GM23338 (cell line): ENCODE measurements around the gene FSTL3. TPM values are rescaled to one million over a fixed set of nuclear protein-coding genes. Genes with fewer than 3 reads are reported as not detected.

Source experiments
- ATAC-seq: fragments of 200-7000 bp; cut with Tn5 transposase; 3 replicates; pipeline ENCODE4 v1.9.1; 2020
- DNase-seq: peaks from one replicate; pipeline ENCODE4 v3.0.0-alpha.2; 2015; ENCODE audit warnings: low spot score
- H2AFZ ChIP-seq: fragments of 200-600 bp; sonication (generic); 2 replicates; pipeline ENCODE4 v1.8.0; 2016; ENCODE audit warnings: antibody characterized with exemption, mild to moderate bottlenecking, moderate library complexity
- H3F3A ChIP-seq: fragments of 200-600 bp; sonication (generic); replicated peaks from 2 replicates; pipeline ENCODE4 v1.8.0; 2017; ENCODE audit warnings: antibody characterized with exemption, mixed run types, low read depth
- H3K27ac ChIP-seq: fragments of 200-600 bp; sonication (generic); 2 replicates; pipeline ENCODE4 v1.6.1; 2016; ENCODE audit warnings: low read depth
- H3K27me3 ChIP-seq: fragments of 200-600 bp; sonication (generic); 2 replicates; pipeline ENCODE4 v1.8.0; 2016; ENCODE audit warnings: mild to moderate bottlenecking, mixed run types, moderate library complexity; ENCODE audit not compliant: insufficient read depth
- H3K36me3 ChIP-seq: fragments of 200-600 bp; sonication (generic); 2 replicates; pipeline ENCODE4 v1.8.0; 2016; ENCODE audit warnings: mild to moderate bottlenecking; ENCODE audit not compliant: insufficient read depth
- H3K4me1 ChIP-seq: fragments of 200-600 bp; sonication (generic); 2 replicates; pipeline ENCODE4 v1.8.0; 2016; ENCODE audit warnings: mild to moderate bottlenecking, moderate library complexity; ENCODE audit not compliant: insufficient read depth
- H3K4me2 ChIP-seq: fragments of 200-600 bp; sonication (generic); 2 replicates; pipeline ENCODE4 v1.7.1; 2017; ENCODE audit warnings: mixed run types
- H3K4me3 ChIP-seq: fragments of 200-600 bp; sonication (generic); 2 replicates; pipeline ENCODE4 v1.6.1; 2016; ENCODE audit warnings: mixed run types
- H3K79me2 ChIP-seq: fragments of 200-600 bp; sonication (generic); replicated peaks from 2 replicates; pipeline ENCODE4 v1.8.0; 2017; ENCODE audit warnings: mild to moderate bottlenecking; ENCODE audit not compliant: insufficient read depth
- H3K9me2 ChIP-seq: fragments of 200-600 bp; sonication (generic); 2 replicates; pipeline ENCODE4 v1.8.0; 2017; ENCODE audit not compliant: insufficient read depth
- H4K20me1 ChIP-seq: fragments of 200-600 bp; sonication (generic); replicated peaks from 2 replicates; pipeline ENCODE4 v1.8.0; 2017; ENCODE audit warnings: mild to moderate bottlenecking; ENCODE audit not compliant: insufficient read depth
- H3K27ac Mint-ChIP-seq: 2 replicates; pipeline ENCODE4 v1.8.0; 2020; ENCODE audit warnings: inconsistent platforms, mild to moderate bottlenecking, moderate library complexity, mixed read lengths
- H3K27me3 Mint-ChIP-seq: 3 replicates; pipeline ENCODE4 v1.8.0; 2022; ENCODE audit warnings: low read depth, mild to moderate bottlenecking, moderate library complexity, mixed read lengths, inconsistent platforms; ENCODE audit not compliant: insufficient read depth, poor library complexity
- H3K36me3 Mint-ChIP-seq: 3 replicates; pipeline ENCODE4 v1.8.0; 2021; ENCODE audit warnings: low read depth, mild to moderate bottlenecking, inconsistent platforms, moderate library complexity, mixed read lengths
- H3K4me1 Mint-ChIP-seq: 3 replicates; pipeline ENCODE4 v1.8.0; 2020; ENCODE audit warnings: mild to moderate bottlenecking, inconsistent platforms, mixed read lengths
- H3K4me3 Mint-ChIP-seq: 3 replicates; pipeline ENCODE4 v1.8.0; 2021; ENCODE audit warnings: moderate library complexity, mild to moderate bottlenecking, inconsistent platforms, mixed read lengths
- H3K9me3 Mint-ChIP-seq: 3 replicates; pipeline ENCODE4 v1.8.0; 2020; ENCODE audit warnings: moderate library complexity, mild to moderate bottlenecking, inconsistent platforms, mixed read lengths
- CREB1 ChIP-seq: fragments of 250-450 bp; sonication (Bioruptor Pico); IDR thresholded peaks from 2 replicates; pipeline ENCODE4 v1.5.0; 2020; ENCODE audit warnings: low read depth, mild to moderate bottlenecking, moderate library complexity
- CTCF ChIP-seq, 2 experiments: fragments of 200-600 bp in 1 of 2; sonication (generic) in 1 of 2; conservative IDR thresholded peaks; 2 replicates each; pipeline versions ENCODE4 v1.5.1 to v1.6.1; 2016 to 2017; ENCODE audit warnings: antibody characterized with exemption in 2 of 2, low read depth in 2 of 2, mild to moderate bottlenecking in 2 of 2, moderate library complexity in 1 of 2
- ETS1 ChIP-seq: IDR thresholded peaks from 2 replicates; pipeline ENCODE4 v1.6.1; 2016; ENCODE audit warnings: antibody characterized with exemption
- EZH2 ChIP-seq: fragments of 200-600 bp; sonication (generic); IDR thresholded peaks from one replicate; pipeline ENCODE4 v1.8.0; 2017; ENCODE audit warnings: antibody characterized with exemption, mild to moderate bottlenecking, low read depth; ENCODE audit not compliant: unreplicated experiment
- EZH2phosphoT487 ChIP-seq: fragments of 200-600 bp; sonication (generic); IDR thresholded peaks from one replicate; pipeline ENCODE4 v1.8.1; 2018; ENCODE audit warnings: antibody characterized with exemption; ENCODE audit not compliant: unreplicated experiment
- JUNB ChIP-seq: IDR thresholded peaks from one replicate; pipeline ENCODE4 v1.6.1; 2016; ENCODE audit warnings: antibody characterized with exemption; ENCODE audit not compliant: unreplicated experiment
- NANOG ChIP-seq: IDR thresholded peaks from 2 replicates; pipeline ENCODE4 v1.6.1; 2016; ENCODE audit warnings: antibody characterized with exemption, borderline replicate concordance
- REST ChIP-seq: IDR thresholded peaks from one replicate; pipeline ENCODE4 v1.6.1; 2018; ENCODE audit warnings: antibody characterized with exemption; ENCODE audit not compliant: unreplicated experiment
- STAT1 ChIP-seq: IDR thresholded peaks from one replicate; pipeline ENCODE4 v1.6.1; 2016; ENCODE audit warnings: antibody characterized with exemption; ENCODE audit not compliant: unreplicated experiment
- ZNF114 ChIP-seq: fragments of 250-450 bp; sonication (Bioruptor Pico); IDR thresholded peaks from 2 replicates; pipeline ENCODE4 v1.5.0; 2020; ENCODE audit warnings: mild to moderate bottlenecking, moderate library complexity
- ZNF331 ChIP-seq: fragments of 250-450 bp; sonication (Bioruptor Pico); IDR thresholded peaks from 2 replicates; pipeline ENCODE4 v1.5.0; 2020; ENCODE audit warnings: low read depth, mild to moderate bottlenecking, moderate library complexity
- polyA plus RNA-seq: library from polyadenylated mRNA; unstranded; fragments of >200 nt; fragmentation: Nextera tagmentation; extraction: Ambion mirVana; gene quantifications from 2 replicates; pipeline ENCODE4 v1.2.1, GENCODE V29; 2016
- total RNA-seq: library from RNA; depleted of rRNA; stranded (reverse); fragments of >200 nt; shearing (Covaris generic); gene quantifications from 2 replicates; pipeline ENCODE4 v1.2.3, GENCODE V29; 2014

The FSTL3 gene
- total and polyA plus RNA-seq, 2 experiments from 2014 or later, result 3.1 to 10.1 TPM

GRCh38 chr19:641702-642101, 34.5 kb upstream of the FSTL3 start (continued):
- TF ChIP-seq REST (no peak), CREB1 (CRISPR knock-in tag) (no peak), NANOG (no peak)

GRCh38 chr19:642767-643727, 33.1 kb upstream of the FSTL3 start:
- no peak overlapping the region for H3K27ac ChIP-seq
- H4K20me1 ChIP-seq, result no peaks in the 10 kb centered on the region; the same call in none of the 2 replicates
- no peak overlapping the region for H3K4me3 Mint-ChIP-seq
- H3F3A ChIP-seq, result no peaks in the 10 kb centered on the region
- H3K36me3 ChIP-seq, result 0 out of 2 replicates have a peak, but pooled peaks cover 5% of the 10 kb centered on the region
- no peak overlapping the region for H2AFZ ChIP-seq
- no peak for ATAC-seq
- H3K9me3 Mint-ChIP-seq, result no peaks in the 10 kb centered on the region; the same call in 2 of the 3 replicates
- no peak overlapping the region for H3K4me2 ChIP-seq
- H3K4me1 ChIP-seq, result no peaks in the 10 kb centered on the region
- H3K4me3 ChIP-seq, result no peak overlapping the region
- peaks cover 4% of the 10 kb centered on the region; the same call in 2 of the 3 replicates for H3K4me1 Mint-ChIP-seq
- no peaks in the 10 kb centered on the region for H3K79me2 ChIP-seq
- peaks cover 11% of the 10 kb centered on the region; the same call in 2 of the 3 replicates for H3K36me3 Mint-ChIP-seq
- H3K27ac Mint-ChIP-seq, result no peak overlapping the region
- no peaks in the 10 kb centered on the region for H3K9me2 ChIP-seq
- DNase-seq, result no peak
- peaks cover 9% of the 10 kb centered on the region; the same call in 1 of the 2 replicates for H3K27me3 ChIP-seq
- peaks cover 24% of the 10 kb centered on the region for H3K27me3 Mint-ChIP-seq
- TF ChIP-seq ZNF114 (CRISPR knock-in tag), result no peak
- TF ChIP-seq ETS1, result no peak
- TF ChIP-seq JUNB, result no peak
- no peak for TF ChIP-seq EZH2
- TF ChIP-seq REST, result no peak
- no peak for TF ChIP-seq CTCF (conservative IDR thresholded peaks at IDR 0.05; ENCODE audit: low read depth in 2 of 2)
- no peak for TF ChIP-seq EZH2phosphoT487
- TF ChIP-seq NANOG, result no peak
- TF ChIP-seq STAT1, result no peak
- TF ChIP-seq ZNF331, result no peak
- no peak for TF ChIP-seq CREB1 (CRISPR knock-in tag)
